IMR-90 (cell line): ENCODE measurements around the gene PTPRQ. TPM values are rescaled to one million over a fixed set of nuclear protein-coding genes. Genes with fewer than 3 reads are reported as not detected.

Experiments used
- ATAC-seq: fragments of 200-7000 bp; cut with Tn5 transposase; 2 replicates; pipeline ENCODE4 v1.9.1; 2020; ENCODE audit warnings: low read depth, mild to moderate bottlenecking, moderate library complexity
- BruUV-seq: library from RNA; stranded (reverse); fragments of 400-500 nt; replicated peaks from 2 replicates; lab custom pipeline; 2021; lab: Mats Ljungman, UMichigan
- CTCF ChIA-PET: fragments of 300-600 bp; formaldehyde crosslinking; extraction: SDS; loops from one replicate; lab custom pipeline; 2021; ENCODE audit warnings: antibody characterized with exemption; lab: Yijun Ruan, JAX
- POLR2A ChIA-PET: fragments of 300-600 bp; sonication (Branson Sonifier 250); formaldehyde crosslinking; loops from one replicate; lab custom pipeline; 2022; ENCODE audit warnings: antibody characterized with exemption; ENCODE audit not compliant: unreplicated experiment; lab: Charles Lee
- DNase-seq: peaks from one replicate; pipeline ENCODE4 v3.0.0; 2013
- H2AFZ ChIP-seq: replicated peaks from 2 replicates; pipeline ENCODE3; 2013; ENCODE audit warnings: low read length, mild to moderate bottlenecking; ENCODE audit not compliant: poor library complexity
- H2AK5ac ChIP-seq: 2 replicates; pipeline ENCODE4 v1.6.1; 2013; ENCODE audit warnings: low read depth, low read length, inconsistent platforms
- H2AK9ac ChIP-seq: replicated peaks from 2 replicates; pipeline ENCODE3; 2013; ENCODE audit warnings: mild to moderate bottlenecking, low read depth, low read length, moderate library complexity; ENCODE audit not compliant: poor library complexity
- H2BK120ac ChIP-seq: 2 replicates; pipeline ENCODE4 v1.6.1; 2013; ENCODE audit warnings: low read depth, low read length, inconsistent platforms
- H2BK15ac ChIP-seq: 3 replicates; pipeline ENCODE4 v1.6.1; 2013; ENCODE audit warnings: low read depth, low read length, inconsistent platforms
- H2BK20ac ChIP-seq: 2 replicates; pipeline ENCODE4 v1.6.1; 2013; ENCODE audit warnings: low read depth, mild to moderate bottlenecking, inconsistent platforms, low read length, moderate library complexity
- H2BK5ac ChIP-seq: 2 replicates; pipeline ENCODE4 v1.6.1; 2013; ENCODE audit warnings: mild to moderate bottlenecking, low read depth, low read length, inconsistent platforms; ENCODE audit not compliant: poor library complexity, severe bottlenecking
- H3K14ac ChIP-seq: replicated peaks from 2 replicates; pipeline ENCODE4 v1.6.1; 2013; ENCODE audit warnings: low read depth, low read length, inconsistent platforms
- H3K18ac ChIP-seq: 2 replicates; pipeline ENCODE4 v1.6.1; 2013; ENCODE audit warnings: low read depth, low read length, control low read depth
- H3K23ac ChIP-seq: 2 replicates; pipeline ENCODE4 v1.6.1; 2013; ENCODE audit warnings: low read depth, low read length, inconsistent platforms
- H3K27ac ChIP-seq: 2 replicates; pipeline ENCODE4 v1.5.1; 2013; ENCODE audit warnings: mild to moderate bottlenecking, control low read depth, low read length; ENCODE audit not compliant: insufficient read depth
- H3K27me3 ChIP-seq: 2 replicates; pipeline ENCODE4 v1.6.1; 2013; ENCODE audit warnings: low read length; ENCODE audit not compliant: control insufficient read depth, insufficient read depth
- H3K36me3 ChIP-seq: 2 replicates; pipeline ENCODE4 v1.6.1; 2013; ENCODE audit warnings: low read length, mixed read lengths; ENCODE audit not compliant: control insufficient read depth, insufficient read depth
- H3K4ac ChIP-seq: 2 replicates; pipeline ENCODE4 v1.6.1; 2013; ENCODE audit warnings: low read depth, low read length, inconsistent platforms
- H3K4me1 ChIP-seq: 2 replicates; pipeline ENCODE4 v1.6.1; 2013; ENCODE audit warnings: low read length, mixed read lengths; ENCODE audit not compliant: control insufficient read depth, insufficient read depth
- H3K4me2 ChIP-seq: 2 replicates; pipeline ENCODE4 v1.6.1; 2013; ENCODE audit warnings: low read depth, mild to moderate bottlenecking, control low read depth, low read length, moderate library complexity
- H3K4me3 ChIP-seq: 2 replicates; pipeline ENCODE4 v1.5.1; 2013; ENCODE audit warnings: low read depth, mild to moderate bottlenecking, control low read depth, low read length, moderate library complexity; ENCODE audit not compliant: insufficient read depth
- H3K56ac ChIP-seq: 2 replicates; pipeline ENCODE4 v1.6.1; 2013; ENCODE audit warnings: low read length, inconsistent platforms; ENCODE audit not compliant: insufficient read depth; ENCODE audit errors: extremely low read depth
- H3K79me1 ChIP-seq, 2 experiments: 2 replicates each; pipeline ENCODE4 v1.6.1; 2013; ENCODE audit warnings: low read length in 2 of 2, inconsistent platforms in 1 of 2, low read depth in 1 of 2
- H3K9ac ChIP-seq: 2 replicates; pipeline ENCODE4 v1.6.1; 2013; ENCODE audit warnings: low read depth, low read length, control low read depth
- H3K9me1 ChIP-seq: 2 replicates; pipeline ENCODE4 v1.6.1; 2013; ENCODE audit warnings: low read length, inconsistent platforms; ENCODE audit not compliant: insufficient read depth
- H3K9me3 ChIP-seq: 2 replicates; pipeline ENCODE4 v1.6.1; 2013; ENCODE audit warnings: low read length; ENCODE audit not compliant: control insufficient read depth, insufficient read depth
- H4K20me1 ChIP-seq: 2 replicates; pipeline ENCODE4 v1.6.1; 2013; ENCODE audit warnings: low read length, inconsistent platforms; ENCODE audit not compliant: insufficient read depth
- H4K5ac ChIP-seq: 2 replicates; pipeline ENCODE4 v1.6.1; 2013; ENCODE audit warnings: mild to moderate bottlenecking, low read depth, low read length, control low read depth
- H4K8ac ChIP-seq, 2 experiments: 2 replicates each; pipeline ENCODE4 v1.6.1; 2013; ENCODE audit warnings: low read depth in 2 of 2, low read length in 2 of 2, control low read depth in 1 of 2, inconsistent platforms in 1 of 2
- H4K91ac ChIP-seq: 2 replicates; pipeline ENCODE4 v1.6.1; 2013; ENCODE audit warnings: low read depth, low read length, inconsistent platforms; ENCODE audit not compliant: insufficient read depth
- ELK1 ChIP-seq: fragments of 150-350 bp; IDR thresholded peaks from 2 replicates; pipeline ENCODE4 v1.6.1; 2016; ENCODE audit warnings: low read depth, mild to moderate bottlenecking, low read length, moderate library complexity, borderline replicate concordance
- SMC3 ChIP-seq: fragments of 150-350 bp; IDR thresholded peaks from 2 replicates; pipeline ENCODE4 v1.6.1; 2016; ENCODE audit warnings: low read depth, mild to moderate bottlenecking, antibody characterized with exemption, low read length, moderate library complexity
- WGBS, 2 experiments: methylation state at CpG; one replicate each; pipeline versions ENCODE4 v1.1.5 to v1.1.7; 2013; ENCODE audit warnings: missing lambda C conversion rate in 2 of 2; ENCODE audit not compliant: insufficient read length in 1 of 2; ENCODE audit errors: extremely low coverage in 2 of 2; 5-methylcytosine and 5-hydroxymethylcytosine counted together
- dilution Hi-C: fragments of 300-500 bp; cut with HindIII; formaldehyde crosslinking; loops from one replicate; pipeline ENCODE4 v1.14.3; 2018; ENCODE audit warnings: low sequenced_read_pairs; ENCODE audit not compliant: unreplicated experiment
- in situ Hi-C: fragments of 300-500 bp; cut with MboI; formaldehyde crosslinking; loops from 3 replicates; pipeline ENCODE4 v1.14.3; 2019; ENCODE audit warnings: low sequenced_read_pairs, inconsistent platforms, mixed read lengths
- intact Hi-C: fragments of 100-400 bp; cut with micrococcal nuclease; formaldehyde crosslinking; loops from 2 replicates; pipeline ENCODE4 v1.10.0; 2022
- polyA plus RNA-seq, 3 experiments: library from polyadenylated mRNA; depleted of rRNA; stranded (reverse); fragments of >200 nt; gene quantifications; 2 replicates each; pipeline ENCODE4 v1.2.3, GENCODE V29; 2012; ENCODE audit warnings: low replicate concordance in 1 of 3
- total RNA-seq: library from RNA; depleted of rRNA; stranded (reverse); fragments of >200 nt; gene quantifications from 2 replicates; pipeline ENCODE4 v1.2.3, GENCODE V29; 2012

Gene PTPRQ
- total and polyA plus RNA-seq, 2 of the 4 experiments (the other 2 are of a cell fraction): 0.96 to 1.4 TPM

DNA sequence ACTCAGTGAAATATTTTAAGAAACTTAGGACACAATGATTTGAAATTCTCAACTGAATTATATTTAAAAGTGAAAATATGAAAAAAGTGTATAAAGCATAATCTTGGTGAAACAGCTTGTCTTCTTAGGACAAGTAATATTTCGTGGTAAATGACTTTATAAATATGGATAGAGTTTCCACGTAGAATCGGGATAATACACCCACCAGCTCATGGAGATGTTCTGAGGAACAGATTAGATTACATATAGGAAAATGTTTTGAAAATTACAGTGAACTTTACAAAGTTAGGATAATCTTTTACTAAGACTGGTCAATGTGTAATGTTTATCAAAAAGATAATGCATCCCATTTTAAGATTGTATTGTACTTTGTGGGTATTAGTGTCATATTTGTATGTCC, 237.8 kb downstream of the PTPRQ start:
- Histone ChIP-seq H3K27me3 (no peaks in the 10 kb centered on the region), H2AFZ (no peak overlapping the region), H3K9me3 (no peaks in the 10 kb centered on the region), H3K14ac (no peak overlapping the region), H2BK20ac (no peak overlapping the region), H2BK15ac (no peak overlapping the region), H3K27ac (no peak overlapping the region), H3K4me3 (no peak overlapping the region), H3K4me2 (no peak overlapping the region), H4K8ac (no peak overlapping the region), H3K36me3 (no peaks in the 10 kb centered on the region), H3K18ac (no peak overlapping the region), H4K5ac (no peak overlapping the region), H2BK120ac (no peak overlapping the region), H2AK9ac (no peak overlapping the region), H3K4me1 (no peaks in the 10 kb centered on the region), H3K9me1 (no peaks in the 10 kb centered on the region), H2AK5ac (no peak overlapping the region), H2BK5ac (no peak overlapping the region), H4K91ac (no peak overlapping the region), H3K79me1 (no peaks in the 10 kb centered on the region), H3K4ac (no peak overlapping the region), H4K20me1 (no peaks in the 10 kb centered on the region), H3K9ac (no peak overlapping the region), H3K23ac (no peak overlapping the region), H3K56ac (no peak overlapping the region)
- in situ Hi-C loops: no loop called here
- ATAC-seq (no peak), DNase-seq (no peak)
- WGBS, 2 experiments: no CpG with 5 or more reads among the region's 3 CpGs
- dilution Hi-C loops: no loop called here
- POLR2A ChIA-PET: no interaction called here
- CTCF ChIA-PET: interaction anchor here (0.7 kb wide), 1 partner anchor 22 kb away, joined by 3 read pairs; no protein-coding TSS in a partner anchor
- no TSS peak for BruUV-seq
- TF ChIP-seq SMC3 (no peak), ELK1 (no peak)
- intact Hi-C loops: no loop called here
